Upper lobe of left lung (tissue), 6 donors: ENCODE data around the gene CUBN. TPM values are rescaled to one million over a fixed set of nuclear protein-coding genes. Genes with fewer than 3 reads are reported as not detected.

Experiments used
- ATAC-seq, 2 donors: fragments of 200-7000 bp; cut with Tn5 transposase; one replicate each; pipeline ENCODE4 v1.9.1; 2022; ENCODE audit warnings: mild to moderate bottlenecking in 2 of 2, moderate library complexity in 2 of 2; ENCODE audit not compliant: low FRiP score in 2 of 2
- DNase-seq, 2 donors: peaks; one replicate each; pipeline ENCODE4 v3.0.0-alpha.2; 2019 to 2020
- H3K27ac ChIP-seq, 4 donors: fragments of 200-600 bp; sonication (generic); one replicate each; pipeline ENCODE4 v1.5.1; 2016 to 2019
- H3K27me3 ChIP-seq, 4 donors: fragments of 200-600 bp; sonication (generic); one replicate each; pipeline ENCODE4 v1.5.1; 2017 to 2019
- H3K36me3 ChIP-seq, 4 donors: fragments of 200-600 bp; sonication (generic); one replicate each; pipeline ENCODE4 v1.5.1; 2016 to 2019
- H3K4me1 ChIP-seq, 4 donors: fragments of 200-600 bp; sonication (generic); one replicate each; pipeline ENCODE4 v1.5.1; 2018 to 2019
- H3K4me3 ChIP-seq, 4 donors: fragments of 200-600 bp; sonication (generic); one replicate each; pipeline ENCODE4 v1.5.1; 2017 to 2019; ENCODE audit warnings: mild to moderate bottlenecking in 2 of 4, moderate library complexity in 1 of 4
- H3K9me3 ChIP-seq, 4 donors: fragments of 200-600 bp; sonication (generic); one replicate each; pipeline ENCODE4 v1.5.1; 2018 to 2019
- CTCF ChIP-seq, 6 experiments: fragments of 450-650 bp in 4 of 6; fragments of 200-600 bp in 2 of 6; sonication (generic) in 2 of 6; IDR thresholded peaks; one replicate each; pipeline ENCODE4 v1.5.1; 2016 to 2019; ENCODE audit warnings: antibody characterized with exemption in 6 of 6
- EP300 ChIP-seq, 4 donors: sonication (generic); formaldehyde crosslinking; IDR thresholded peaks; one replicate each; pipeline ENCODE4 v1.5.1; 2017; ENCODE audit warnings: antibody characterized with exemption in 4 of 4, control low read depth in 2 of 4
- POLR2A ChIP-seq, 4 donors: fragments of 450-650 bp; IDR thresholded peaks; one replicate each; pipeline ENCODE4 v1.5.1; 2016 to 2017; ENCODE audit warnings: antibody characterized with exemption in 4 of 4, mild to moderate bottlenecking in 2 of 4
- POLR2AphosphoS5 ChIP-seq, 2 donors: sonication (generic); formaldehyde crosslinking; IDR thresholded peaks; one replicate each; pipeline ENCODE4 v1.5.1; 2017; ENCODE audit warnings: antibody characterized with exemption in 2 of 2
- WGBS, 2 donors: methylation state at CpG; one replicate each; pipeline ENCODE4 v1.1.5; 2017 to 2018; 5-methylcytosine and 5-hydroxymethylcytosine counted together
- total RNA-seq, 6 donors: library from RNA; depleted of rRNA in 4 of 6; stranded (reverse); fragments of >200 nt in 4 of 6; gene quantifications; one replicate each; pipeline versions ENCODE4 v1.1.0 to v1.2.1, GENCODE V29; 2016 to 2021
- donor health status: DM: no; HTN: no; CAD: no; lungs with moderate emphysema.
- donor health status: DM: no; HTN: yes; CAD: no; lungs with severe emphysema.

Gene CUBN
- total RNA-seq, 6 donors from 2014 or later: 1.0 to 9.4 (median 5.3) TPM

DNA sequence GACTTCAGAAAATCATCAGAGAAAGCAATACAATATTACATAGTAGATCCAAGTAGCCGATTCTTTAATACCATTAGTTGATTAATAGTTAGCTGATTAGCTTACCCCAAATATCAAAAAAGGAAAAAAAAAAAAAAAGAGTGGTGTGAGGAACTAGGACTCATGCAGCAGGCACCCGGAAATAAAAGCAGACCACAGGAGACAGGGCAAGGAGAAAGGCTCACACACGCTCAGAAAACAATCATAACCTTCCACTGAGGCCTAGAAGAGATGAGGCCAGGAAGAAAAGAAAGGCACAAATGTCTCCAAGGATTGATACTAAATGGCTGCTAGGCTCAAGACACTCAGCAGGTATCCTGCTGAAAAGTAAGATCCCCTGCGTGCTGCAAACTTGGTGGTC is 45.9 kb upstream of the CUBN start:
- peak overlapping the region in 1 of 4 donors; percentile 19 for H3K27ac ChIP-seq

DNA sequence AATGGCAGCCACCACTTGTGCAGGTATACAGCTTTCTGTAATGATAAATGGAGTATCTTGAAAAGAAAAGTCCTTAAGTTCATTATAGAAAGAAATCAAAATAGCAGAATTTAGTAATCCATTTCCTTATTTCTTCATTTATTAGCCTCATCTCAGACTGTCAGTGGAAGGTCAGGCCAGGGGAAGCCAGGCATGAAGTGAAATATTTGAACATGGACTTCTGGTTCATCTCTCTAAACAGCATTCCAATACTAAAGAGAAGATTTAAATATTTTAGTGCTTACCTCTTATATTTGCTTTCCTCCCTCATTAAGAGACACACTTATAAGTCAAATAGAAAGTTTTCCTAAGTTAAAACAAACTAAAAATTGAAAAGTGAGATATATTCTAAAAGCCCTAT is 45.0 kb upstream of the CUBN start:
- Histone ChIP-seq H3K27me3 (no peaks in the 10 kb centered on the region), H3K4me3 (no peak overlapping the region), H3K4me1 (peaks cover 9 to 17% (median 14%) of the 10 kb centered on the region in 4 donors), H3K36me3 (no peaks in the 10 kb centered on the region), H3K27ac (no peak overlapping the region), H3K9me3 (no peaks in the 10 kb centered on the region)
- TF ChIP-seq CTCF (IDR thresholded peaks at IDR 0.05): no peak
- TF ChIP-seq EP300 (IDR thresholded peaks at IDR 0.05): no peak
- TF ChIP-seq POLR2A (IDR thresholded peaks at IDR 0.05): no peak
- TF ChIP-seq POLR2AphosphoS5 (IDR thresholded peaks at IDR 0.05): no peak
- ATAC-seq: no peak
- no peak for DNase-seq

More for the DNA sequence above, 45.9 kb upstream of the CUBN start:
- TF ChIP-seq POLR2AphosphoS5 (IDR thresholded peaks at IDR 0.05) (no peak), CTCF (IDR thresholded peaks at IDR 0.05) (no peak)
- H3K9me3 ChIP-seq: no peaks in the 10 kb centered on the region
- WGBS, 2 donors: 61 to 66% methylated on average over 4 of the region's 4 CpGs
- peaks cover 9 to 17% (median 14%) of the 10 kb centered on the region in 4 donors for H3K4me1 ChIP-seq
- peak overlapping the region in 2 of 4 donors; percentile 8 to 19 for H3K4me3 ChIP-seq
- H3K36me3 ChIP-seq: no peaks in the 10 kb centered on the region
- DNase-seq: no peak
- ATAC-seq: no peak
- no peaks in the 10 kb centered on the region for H3K27me3 ChIP-seq

DNA sequence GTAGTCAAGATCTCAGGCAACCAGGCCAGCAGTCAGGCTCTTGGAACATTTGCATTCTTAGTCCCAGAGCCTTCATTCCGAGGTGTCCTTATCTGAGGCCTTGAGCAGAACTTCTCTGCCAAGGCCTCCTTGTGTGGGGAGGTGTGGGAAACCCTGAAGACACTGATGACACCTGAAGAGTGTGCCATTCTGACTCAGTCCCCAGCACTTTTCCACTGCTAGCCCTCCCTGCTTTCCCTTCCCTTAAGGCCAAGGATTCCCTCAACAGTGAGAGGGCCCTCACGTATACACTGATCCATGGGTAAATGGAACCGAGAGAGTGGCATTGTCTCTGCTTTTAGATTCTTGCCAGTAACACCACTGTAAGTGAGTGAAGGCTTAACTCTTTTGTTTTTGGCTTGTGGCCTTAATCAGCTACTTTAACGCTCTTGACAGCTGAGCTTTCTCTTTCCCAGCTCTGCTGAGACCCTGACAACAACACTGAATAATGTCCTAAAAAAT is 41.6 kb upstream of the CUBN start:
- Histone ChIP-seq H3K27ac (no peak overlapping the region), H3K4me1 (peaks cover 9 to 17% (median 13%) of the 10 kb centered on the region in 4 donors), H3K27me3 (no peaks in the 10 kb centered on the region), H3K36me3 (no peaks in the 10 kb centered on the region), H3K9me3 (no peaks in the 10 kb centered on the region), H3K4me3 (no peak overlapping the region)
- 84 to 86% methylated on average over 4 of the region's 4 CpGs for WGBS, 2 donors
- DNase-seq: no peak
- ATAC-seq: no peak
- TF ChIP-seq CTCF (IDR thresholded peaks at IDR 0.05): no peak
- TF ChIP-seq EP300 (IDR thresholded peaks at IDR 0.05): no peak
- no peak for TF ChIP-seq POLR2A (IDR thresholded peaks at IDR 0.05)
- TF ChIP-seq POLR2AphosphoS5 (IDR thresholded peaks at IDR 0.05): no peak

DNA sequence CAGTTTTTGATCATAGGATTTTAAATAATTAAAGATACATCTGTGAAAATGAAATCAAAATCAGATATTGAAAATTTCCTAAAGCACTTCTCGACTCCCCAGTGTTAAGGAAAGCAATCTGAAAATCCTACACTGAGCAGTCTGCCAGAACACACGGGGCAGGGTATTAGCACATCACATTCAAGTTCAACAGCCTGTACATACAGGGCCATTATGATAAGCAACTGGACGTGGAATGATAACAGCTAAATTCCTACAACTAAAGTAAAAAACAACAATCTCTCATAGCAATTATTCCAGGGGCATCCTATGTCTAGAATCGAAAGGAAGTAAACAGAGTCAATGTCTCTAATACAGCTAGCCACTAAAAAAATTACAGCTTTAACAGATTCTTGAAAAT is 40.2 kb upstream of the CUBN start:
- Histone ChIP-seq H3K4me3 (no peak overlapping the region), H3K27ac (no peak overlapping the region)
- 69 to 70% methylated on average over 4 of the region's 4 CpGs for WGBS, 2 donors

GRCh38 chr10:17166699-17167098 is 37.1 kb upstream of the CUBN start:
- Histone ChIP-seq H3K36me3 (no peaks in the 10 kb centered on the region), H3K4me1 (no peaks in the 10 kb centered on the region), H3K4me3 (no peak overlapping the region), H3K27me3 (no peaks in the 10 kb centered on the region), H3K27ac (no peak overlapping the region), H3K9me3 (no peaks in the 10 kb centered on the region)
- TF ChIP-seq POLR2A (IDR thresholded peaks at IDR 0.05) (no peak), CTCF (IDR thresholded peaks at IDR 0.05) (no peak), EP300 (IDR thresholded peaks at IDR 0.05) (no peak), POLR2AphosphoS5 (IDR thresholded peaks at IDR 0.05) (no peak)
- DNase-seq (no peak), ATAC-seq (peak in 1 of 2 donors; percentile 59)
- WGBS, 2 donors: 94 to 95% methylated on average over 2 to 3 of the region's 3 CpGs

More for the DNA sequence above, 40.2 kb upstream of the CUBN start:
- no peaks in the 10 kb centered on the region for H3K36me3 ChIP-seq
- H3K27me3 ChIP-seq: no peaks in the 10 kb centered on the region
- no peaks in the 10 kb centered on the region for H3K9me3 ChIP-seq
- peaks cover 0 to 5% (median 3%) of the 10 kb centered on the region in 4 donors for H3K4me1 ChIP-seq
- TF ChIP-seq POLR2A (IDR thresholded peaks at IDR 0.05): no peak
- ATAC-seq (no peak), DNase-seq (no peak)
